Endothelial cell of umbilical vein (primary cell): ENCODE measurements around the gene TMIE. TPM values are rescaled to one million over a fixed set of nuclear protein-coding genes. Genes with fewer than 3 reads are reported as not detected.
A peak's percentile ranks its signal among the peaks of the same experiment; 100 is the strongest.

Source experiments
- BruUV-seq: library from RNA; stranded (reverse); fragments of 400-500 nt; replicated peaks from 2 replicates; lab custom pipeline; 2021; lab: Mats Ljungman, UMichigan
- CTCF ChIA-PET: fragments of 300-600, 350-600 bp; sonication (Branson Sonifier 250); formaldehyde crosslinking; loops from one replicate; lab custom pipeline; 2021; ENCODE audit warnings: antibody characterized with exemption, inconsistent platforms; lab: Charles Lee
- POLR2A ChIA-PET: fragments of 300-600, 350-600 bp; sonication (Branson Sonifier 250); formaldehyde crosslinking; loops from one replicate; lab custom pipeline; 2021; ENCODE audit warnings: antibody characterized with exemption, inconsistent platforms; lab: Charles Lee
- DNase-seq: peaks from one replicate; pipeline ENCODE4 v3.0.0-alpha.2; 2011; ENCODE audit warnings: low read depth, low spot score
- FAIRE-seq: peaks from 2 replicates; lab custom pipeline; 2011; peaks lifted over from hg19 to GRCh38; lab: Jason Lieb, UNC
- H2AFZ ChIP-seq: 2 replicates; pipeline ENCODE4 v1.6.0; 2012; ENCODE audit warnings: low read depth, low read length, control low read depth, inconsistent platforms
- H3K27ac ChIP-seq: 2 replicates; pipeline ENCODE4 v1.5.1; 2011; ENCODE audit warnings: low read depth, mild to moderate bottlenecking, control low read depth, low read length, moderate library complexity; ENCODE audit not compliant: insufficient read depth
- H3K27me3 ChIP-seq, 2 experiments: 2 replicates each; pipeline versions ENCODE4 v1.6.0 to v1.6.1; 2011; ENCODE audit warnings: low read length in 2 of 2, mixed read lengths in 1 of 2; ENCODE audit not compliant: control insufficient read depth in 2 of 2, insufficient read depth in 2 of 2
- H3K36me3 ChIP-seq, 2 experiments: 2 replicates in 1 of 2; 3 replicates in 1 of 2; pipeline ENCODE4 v1.5.1; 2011; ENCODE audit warnings: low read length in 2 of 2, mild to moderate bottlenecking in 1 of 2, moderate library complexity in 1 of 2; ENCODE audit not compliant: control insufficient read depth in 2 of 2, insufficient read depth in 2 of 2; ENCODE audit errors: extremely low read depth in 1 of 2
- H3K4me1 ChIP-seq: 3 replicates; pipeline ENCODE4 v1.5.1; 2011; ENCODE audit warnings: mild to moderate bottlenecking, low read length; ENCODE audit not compliant: control insufficient read depth, insufficient read depth; ENCODE audit errors: extremely low read depth
- H3K4me2 ChIP-seq: 2 replicates; pipeline ENCODE4 v1.6.1; 2011; ENCODE audit warnings: low read length, control low read depth, mixed read lengths; ENCODE audit not compliant: insufficient read depth
- H3K4me3 ChIP-seq, 3 experiments: fragments of 200-600 bp in 1 of 3; sonication (generic), shearing (Covaris generic) in 1 of 3; replicated peaks in 1 of 3; 2 replicates each; pipeline ENCODE4 v1.5.1; 2011 to 2016; ENCODE audit warnings: control low read depth in 3 of 3, low read length in 3 of 3, mild to moderate bottlenecking in 2 of 3, inconsistent platforms in 1 of 3, low read depth in 1 of 3, moderate library complexity in 1 of 3; ENCODE audit not compliant: insufficient read depth in 1 of 3
- H3K79me2 ChIP-seq: 2 replicates; pipeline ENCODE4 v1.6.0; 2012; ENCODE audit warnings: low read length, inconsistent platforms; ENCODE audit not compliant: control insufficient read depth, insufficient read depth
- H3K9ac ChIP-seq: replicated peaks from 2 replicates; pipeline ENCODE3; 2011; ENCODE audit warnings: low read length, control low read depth; ENCODE audit not compliant: insufficient read depth; ENCODE audit errors: extremely low read depth
- H3K9me1 ChIP-seq: replicated peaks from 3 replicates; pipeline ENCODE4 v1.6.0; 2011; ENCODE audit warnings: mild to moderate bottlenecking, low read length; ENCODE audit not compliant: control insufficient read depth, insufficient read depth; ENCODE audit errors: extremely low read depth
- H3K9me3 ChIP-seq: replicated peaks from 2 replicates; pipeline ENCODE4 v1.5.1; 2012; ENCODE audit warnings: low read length, inconsistent platforms; ENCODE audit not compliant: control insufficient read depth, insufficient read depth
- H4K20me1 ChIP-seq: replicated peaks from 2 replicates; pipeline ENCODE3; 2011; ENCODE audit warnings: mild to moderate bottlenecking, low read length; ENCODE audit not compliant: control insufficient read depth, insufficient read depth; ENCODE audit errors: extremely low read depth
- EZH2 ChIP-seq: IDR thresholded peaks from 2 replicates; pipeline ENCODE4 v1.6.1; 2012; ENCODE audit warnings: borderline replicate concordance, low read depth, mild to moderate bottlenecking, moderate library complexity, low read length, inconsistent platforms; ENCODE audit not compliant: severe bottlenecking
- FOS ChIP-seq: IDR thresholded peaks from 2 replicates; pipeline ENCODE4 v1.6.1; 2011; ENCODE audit warnings: mild to moderate bottlenecking, low read length, moderate library complexity, borderline replicate concordance; ENCODE audit not compliant: insufficient read depth
- GATA2 ChIP-seq: IDR thresholded peaks from 2 replicates; pipeline ENCODE4 v1.7.0; 2011; ENCODE audit warnings: low read depth, mild to moderate bottlenecking, moderate library complexity, mixed read lengths, low read length; ENCODE audit not compliant: insufficient read length, insufficient read depth
- JUN ChIP-seq: IDR thresholded peaks from 2 replicates; pipeline ENCODE4 v1.6.1; 2011; ENCODE audit warnings: borderline replicate concordance, low read depth; ENCODE audit not compliant: insufficient read length, insufficient read depth
- MYC ChIP-seq: IDR thresholded peaks from one replicate; pipeline ENCODE4 v1.6.1; 2011; ENCODE audit warnings: mild to moderate bottlenecking, low read depth, low read length
- POLR2A ChIP-seq: IDR thresholded peaks from 2 replicates; pipeline ENCODE4 v1.6.1; 2012; ENCODE audit warnings: low read depth, mild to moderate bottlenecking, control low read depth, low read length
- POLR2AphosphoS5 ChIP-seq: IDR thresholded peaks from 2 replicates; pipeline ENCODE4 v1.6.1; 2012; ENCODE audit warnings: low read depth, mild to moderate bottlenecking, control low read depth, low read length, moderate library complexity; ENCODE audit not compliant: insufficient read depth
- dilution Hi-C: fragments of 300-500 bp; cut with MboI; formaldehyde crosslinking; loops from one replicate; pipeline ENCODE4 v1.15.0; 2019; ENCODE audit warnings: low sequenced_read_pairs; ENCODE audit not compliant: extremely low pct_ligation_motif_present
- intact Hi-C: fragments of 100-400 bp; cut with micrococcal nuclease; formaldehyde crosslinking; loops from one replicate; pipeline ENCODE4 v1.10.0; 2022
- polyA plus RNA-seq, 4 experiments: library from polyadenylated mRNA; depleted of rRNA in 3 of 4; stranded (reverse) in 3 of 4; unstranded in 1 of 4; fragments of >200 nt; gene quantifications; 2 replicates each; pipeline versions ENCODE4 v1.2.1 to v1.2.3, GENCODE V29; 2011 to 2012; ENCODE audit warnings: missing spikeins in 1 of 4
- total RNA-seq: library from RNA; stranded (reverse); gene quantifications from 2 replicates; pipeline ENCODE4 v1.2.3, GENCODE V29; 2021
- TF ChIP-seq, protein P1 (sequence below), 2 donors: IDR thresholded peaks; 1 replicate in 1 of 2; 2 replicates in 1 of 2; pipeline ENCODE4 v1.5.1; 2011; ENCODE audit warnings: low read length in 2 of 2, mild to moderate bottlenecking in 2 of 2, moderate library complexity in 2 of 2, control low read depth in 1 of 2, inconsistent platforms in 1 of 2, low read depth in 1 of 2; ENCODE audit not compliant: insufficient read depth in 1 of 2; ENCODE audit errors: extremely low read depth in 1 of 2
- TF ChIP-seq, protein P2 (sequence below): IDR thresholded peaks from 2 replicates; pipeline ENCODE4 v1.6.1; 2011; ENCODE audit not compliant: insufficient read depth, insufficient read length

TMIE gene
- total and polyA plus RNA-seq, 2 donors (not counting 3 experiments of a cell fraction or from before 2014, with no cell fraction given): 0.15 to 0.27 TPM

DNA sequence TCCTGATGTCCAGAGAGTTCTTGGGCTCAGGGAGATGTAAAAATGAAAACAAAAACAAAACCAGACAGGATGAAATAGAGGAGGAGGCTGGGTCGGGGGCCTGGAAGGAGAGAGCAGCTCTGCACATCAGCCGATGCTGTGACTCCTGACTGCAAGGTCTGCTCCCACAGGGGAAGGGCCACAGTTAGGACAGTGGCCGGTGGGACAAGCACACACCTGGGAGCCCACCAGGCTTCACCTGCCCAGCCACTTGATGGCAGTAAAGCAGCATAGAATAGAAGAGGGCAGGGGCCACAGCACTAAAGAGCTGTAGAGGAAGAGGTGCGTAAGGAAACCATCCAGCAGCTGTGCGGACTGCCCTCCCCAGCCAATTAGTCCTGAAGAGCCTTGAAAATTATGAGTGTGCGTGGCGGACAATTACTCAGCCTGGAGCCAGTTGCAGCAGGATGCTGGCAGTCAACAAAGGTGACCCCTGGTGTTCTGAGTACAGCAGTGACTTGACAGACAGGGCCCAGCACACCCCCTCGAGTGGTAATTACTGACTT is 37.5 kb upstream of the TMIE start:
- intact Hi-C loops (no loop called here), dilution Hi-C loops (no loop called here)
- Histone ChIP-seq H3K4me2 (no peak overlapping the region), H3K4me3 (no peak overlapping the region), H3K79me2 (no peaks in the 10 kb centered on the region), H3K27ac (no peak overlapping the region), H3K9me1 (no peaks in the 10 kb centered on the region), H2AFZ (no peak overlapping the region), H3K36me3 (no peaks in the 10 kb centered on the region), H3K4me1 (no peaks in the 10 kb centered on the region), H4K20me1 (no peaks in the 10 kb centered on the region), H3K27me3 (no peaks in the 10 kb centered on the region), H3K9me3 (no peaks in the 10 kb centered on the region), H3K9ac (no peak overlapping the region)
- POLR2A ChIA-PET: no interaction called here
- peak; percentile 79 for FAIRE-seq
- BruUV-seq: no TSS peak
- TF ChIP-seq POLR2A (no peak), FOS (no peak)
- TF ChIP-seq, protein P1, sequence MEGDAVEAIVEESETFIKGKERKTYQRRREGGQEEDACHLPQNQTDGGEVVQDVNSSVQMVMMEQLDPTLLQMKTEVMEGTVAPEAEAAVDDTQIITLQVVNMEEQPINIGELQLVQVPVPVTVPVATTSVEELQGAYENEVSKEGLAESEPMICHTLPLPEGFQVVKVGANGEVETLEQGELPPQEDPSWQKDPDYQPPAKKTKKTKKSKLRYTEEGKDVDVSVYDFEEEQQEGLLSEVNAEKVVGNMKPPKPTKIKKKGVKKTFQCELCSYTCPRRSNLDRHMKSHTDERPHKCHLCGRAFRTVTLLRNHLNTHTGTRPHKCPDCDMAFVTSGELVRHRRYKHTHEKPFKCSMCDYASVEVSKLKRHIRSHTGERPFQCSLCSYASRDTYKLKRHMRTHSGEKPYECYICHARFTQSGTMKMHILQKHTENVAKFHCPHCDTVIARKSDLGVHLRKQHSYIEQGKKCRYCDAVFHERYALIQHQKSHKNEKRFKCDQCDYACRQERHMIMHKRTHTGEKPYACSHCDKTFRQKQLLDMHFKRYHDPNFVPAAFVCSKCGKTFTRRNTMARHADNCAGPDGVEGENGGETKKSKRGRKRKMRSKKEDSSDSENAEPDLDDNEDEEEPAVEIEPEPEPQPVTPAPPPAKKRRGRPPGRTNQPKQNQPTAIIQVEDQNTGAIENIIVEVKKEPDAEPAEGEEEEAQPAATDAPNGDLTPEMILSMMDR (IDR thresholded peaks at IDR 0.05; ENCODE audit: extremely low read depth in 1 of 2, insufficient read depth in 1 of 2, low read depth in 1 of 2, low read length in 2 of 2): peak; percentile 12 to 16
- peak; percentile 46 for DNase-seq
- CTCF ChIA-PET: interaction anchor here (0.5 to 1.8 kb wide), 21 partner anchors 9 to 246 kb away, joined by 3 to 22 read pairs (median 5); partner anchors contain the start of genes ALS2CL and TMIE

DNA sequence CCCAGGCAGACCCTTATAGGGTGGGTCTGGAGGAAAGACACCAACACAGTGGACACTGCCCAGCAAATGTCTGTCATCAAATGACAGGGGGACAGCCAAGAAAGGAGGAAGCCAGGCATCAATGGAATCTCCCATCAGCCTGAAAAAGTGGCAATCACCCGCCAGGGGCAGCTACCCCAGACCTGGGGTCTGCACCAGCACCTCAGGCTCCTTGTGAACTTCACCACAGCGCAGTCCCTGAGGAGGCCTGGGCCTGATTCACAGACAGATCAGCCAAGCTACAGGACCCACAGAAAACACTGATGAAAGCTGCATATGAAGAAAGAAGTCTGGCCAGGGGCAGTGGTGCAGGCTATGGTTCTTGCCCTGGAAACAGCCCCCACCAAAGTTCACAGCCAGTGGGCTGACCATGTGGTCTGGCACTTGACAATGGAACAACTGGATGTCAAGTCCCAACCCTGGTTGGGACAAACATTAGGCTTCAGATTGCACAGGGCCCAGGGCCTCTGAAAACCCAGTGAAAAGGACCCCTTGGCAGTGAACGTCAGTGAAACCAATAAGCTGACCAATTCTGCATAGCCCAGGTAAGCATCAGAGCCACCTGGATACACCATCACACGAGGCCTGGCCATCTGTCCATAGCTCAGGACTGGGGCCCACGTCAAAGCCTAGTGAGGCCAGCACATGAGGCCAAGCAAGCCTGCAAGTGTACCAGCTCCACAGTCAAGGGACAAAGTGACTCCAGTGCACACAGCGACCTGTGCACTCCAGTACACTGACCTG is 36.8 kb upstream of the TMIE start:
- ChIA-PET CTCF (interaction anchor here (0.5 to 1.8 kb wide), 21 partner anchors 8 to 245 kb away, joined by 3 to 22 read pairs (median 5); partner anchors contain the start of genes ALS2CL and TMIE), POLR2A (no interaction called here)
- DNase-seq (no peak), FAIRE-seq (no peak)
- H3K27me3 ChIP-seq: no peaks in the 10 kb centered on the region
- no peaks in the 10 kb centered on the region for H4K20me1 ChIP-seq
- H3K4me1 ChIP-seq: no peaks in the 10 kb centered on the region
- H2AFZ ChIP-seq: no peak overlapping the region
- H3K4me3 ChIP-seq: no peak overlapping the region
- H3K36me3 ChIP-seq: no peaks in the 10 kb centered on the region
- H3K79me2 ChIP-seq: no peaks in the 10 kb centered on the region
- BruUV-seq: no TSS peak
- no peaks in the 10 kb centered on the region for H3K9me3 ChIP-seq
- intact Hi-C loops (no loop called here), dilution Hi-C loops (no loop called here)
- TF ChIP-seq, protein P2, sequence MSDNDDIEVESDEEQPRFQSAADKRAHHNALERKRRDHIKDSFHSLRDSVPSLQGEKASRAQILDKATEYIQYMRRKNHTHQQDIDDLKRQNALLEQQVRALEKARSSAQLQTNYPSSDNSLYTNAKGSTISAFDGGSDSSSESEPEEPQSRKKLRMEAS: no peak
- no peak for TF ChIP-seq EZH2
- no peak for TF ChIP-seq GATA2
- TF ChIP-seq JUN: no peak
- no peak for TF ChIP-seq FOS
- TF ChIP-seq MYC: no peak
- TF ChIP-seq, protein P1 (IDR thresholded peaks at IDR 0.05; ENCODE audit: extremely low read depth in 1 of 2, insufficient read depth in 1 of 2, low read depth in 1 of 2, low read length in 2 of 2): no peak
- TF ChIP-seq POLR2AphosphoS5: no peak
- TF ChIP-seq POLR2A: no peak
- no peak overlapping the region for H3K9ac ChIP-seq
- no peak overlapping the region for H3K27ac ChIP-seq
- H3K4me2 ChIP-seq: no peak overlapping the region
- H3K9me1 ChIP-seq: no peaks in the 10 kb centered on the region
